Gastroesophageal sphincter (tissue), 3 donors: ENCODE results near the gene SGTB.

Experiments
- CTCF ChIP-seq, 4 experiments: fragments of 200-600 bp in 2 of 4; fragments of 450-650 bp in 2 of 4; sonication (generic) in 1 of 4; IDR thresholded peaks; one replicate each; pipeline ENCODE4 v1.5.1; 2017 to 2019; ENCODE audit warnings: antibody characterized with exemption in 4 of 4, mild to moderate bottlenecking in 2 of 4, moderate library complexity in 2 of 4
- EP300 ChIP-seq: sonication (generic); formaldehyde crosslinking; IDR thresholded peaks from one replicate; pipeline ENCODE4 v1.6.1; 2017; ENCODE audit warnings: antibody characterized with exemption, mild to moderate bottlenecking
- POLR2A ChIP-seq, 2 donors: fragments of 450-650 bp; IDR thresholded peaks; one replicate each; pipeline ENCODE4 v1.6.1; 2017; ENCODE audit warnings: antibody characterized with exemption in 2 of 2, mild to moderate bottlenecking in 2 of 2, moderate library complexity in 1 of 2
- POLR2AphosphoS5 ChIP-seq: sonication (generic); formaldehyde crosslinking; IDR thresholded peaks from one replicate; pipeline ENCODE4 v1.6.1; 2017; ENCODE audit warnings: antibody characterized with exemption

GRCh38 chr5:65765582-65765981, 43.7 kb upstream of the SGTB start:
- TF ChIP-seq CTCF (IDR thresholded peaks at IDR 0.05) (no peak), EP300 (no peak), POLR2A (IDR thresholded peaks at IDR 0.05) (no peak), POLR2AphosphoS5 (no peak)
